NCI-H2196 (cell line): Measurements from ENCODE around the gene HMGCS1.
"Not testable (repeated sequence)": the region's sequence is repeated elsewhere in the genome, so short reads cannot be mapped to it uniquely, and the experiment has no call there.

Experiments used
- DNase-seq: peaks from one replicate; lab custom pipeline; 2025; ENCODE audit not compliant: unreplicated experiment; lab: John Stamatoyannopoulos, UW

Gene HMGCS1

GRCh38 chr5:43275391-43275790, 37.8 kb downstream of the HMGCS1 start:
- no peak for DNase-seq

- peak; percentile 31 for DNase-seq
Observed at GRCh38 chr5:43274435-43275114, 38.6 kb downstream of the HMGCS1 start.

DNA sequence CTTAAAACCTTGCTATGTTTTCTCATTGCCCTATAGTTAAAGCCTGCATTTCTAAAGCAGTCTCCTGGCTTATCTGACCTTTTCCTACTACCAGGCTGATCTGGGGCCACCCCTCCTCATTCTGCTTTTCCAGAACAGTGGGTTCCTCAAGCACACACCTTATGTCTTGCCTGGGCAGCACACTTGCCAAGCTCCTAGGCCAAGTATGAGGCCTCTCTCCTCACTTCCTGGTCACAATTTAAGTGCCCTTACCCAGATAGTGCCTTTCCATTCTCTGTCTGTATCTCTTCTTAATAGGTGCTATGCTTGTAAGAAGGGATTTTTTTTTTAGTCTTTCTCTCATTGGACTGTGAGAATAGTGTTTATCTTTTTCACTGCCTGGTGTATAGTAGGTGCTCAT, 39.7 kb downstream of the HMGCS1 start:
- no peak for DNase-seq

GRCh38 chr5:43270645-43271044, 42.6 kb downstream of the HMGCS1 start:
- no peak for DNase-seq

GRCh38 chr5:43268188-43268820, 44.9 kb downstream of the HMGCS1 start:
- DNase-seq, result no peak

DNA sequence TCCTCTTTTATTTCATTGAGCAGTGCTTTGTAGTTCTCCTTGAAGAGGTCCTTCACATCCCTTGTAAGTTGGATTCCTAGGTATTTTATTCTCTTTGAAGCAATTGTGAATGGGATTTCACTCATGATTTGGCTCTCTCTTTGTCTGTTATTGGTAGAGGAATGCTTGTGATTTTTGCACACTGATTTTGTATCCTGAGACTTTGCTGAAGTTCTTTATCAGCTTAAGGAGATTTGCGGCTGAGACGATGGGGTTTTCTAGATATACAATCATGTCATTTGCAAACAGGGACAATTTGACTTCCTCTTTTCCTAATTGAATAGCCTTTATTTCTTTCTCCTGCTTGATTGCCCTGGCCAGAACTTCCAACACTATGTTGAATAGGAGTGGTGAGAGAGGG, 50.9 kb downstream of the HMGCS1 start:
- DNase-seq, result not testable (repeated sequence)

GRCh38 chr5:43258116-43258515, 55.1 kb downstream of the HMGCS1 start:
- DNase-seq, result no peak

- no peak for DNase-seq
Observed at GRCh38 chr5:43256261-43256966, 56.8 kb downstream of the HMGCS1 start.

- no peak for DNase-seq
Observed at GRCh38 chr5:43255704-43256103, 57.5 kb downstream of the HMGCS1 start.

GRCh38 chr5:43251754-43252153, 61.5 kb downstream of the HMGCS1 start:
- DNase-seq, result no peak

GRCh38 chr5:43245724-43246385, 67.4 kb downstream of the HMGCS1 start:
- DNase-seq, result no peak

- no peak for DNase-seq
Observed at GRCh38 chr5:43244823-43245565, 68.2 kb downstream of the HMGCS1 start.

DNA sequence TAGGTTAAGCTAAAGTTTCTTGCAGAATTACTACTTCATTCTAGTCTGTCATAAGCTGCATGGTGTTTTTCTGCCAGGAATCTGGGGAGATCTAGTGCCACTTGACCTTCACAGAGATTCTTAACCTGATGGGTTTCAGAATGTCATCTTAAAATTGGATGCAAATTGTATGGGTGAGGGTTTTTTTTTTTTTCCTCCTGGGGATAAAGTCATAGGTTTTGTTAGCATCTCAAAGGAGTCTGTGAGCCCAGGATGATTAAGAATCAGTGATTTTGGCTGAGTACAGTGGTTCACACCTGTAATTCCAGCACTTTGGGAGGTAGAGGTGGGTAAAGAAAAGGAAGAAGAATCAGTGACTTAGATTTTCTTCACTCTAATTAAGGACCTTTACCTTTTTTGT, 69.9 kb downstream of the HMGCS1 start:
- DNase-seq, result no peak

DNA sequence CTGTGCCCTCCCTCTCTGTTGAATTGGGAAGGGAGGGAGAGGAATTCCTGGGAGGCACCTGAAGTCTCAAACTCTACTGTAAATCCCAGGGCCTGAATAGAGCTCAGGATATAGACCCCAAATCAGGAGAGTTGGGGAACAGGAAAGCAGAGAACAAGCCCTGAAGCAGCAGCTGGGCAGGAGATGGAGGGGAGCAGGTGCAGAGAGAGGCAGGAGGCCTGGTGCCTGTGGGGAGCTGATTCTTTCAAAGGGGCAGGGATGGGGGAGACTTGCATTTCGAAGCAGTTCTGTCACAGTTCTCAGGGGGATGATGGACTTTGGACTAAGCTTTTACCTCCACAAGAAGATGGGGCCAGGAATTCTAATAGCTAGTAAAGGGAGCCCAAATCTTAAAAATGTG, 71.0 kb downstream of the HMGCS1 start:
- DNase-seq, result no peak
